PC-9 (cell line): ENCODE results near the gene NEK7.

ENCODE experiments used
- EZH2 ChIP-seq: fragments of 200-600 bp; sonication (generic); IDR thresholded peaks from 2 replicates; pipeline ENCODE4 v1.8.0; 2017; ENCODE audit warnings: antibody characterized with exemption, low read depth
- TF ChIP-seq, protein P1 (sequence below): fragments of 200-600 bp; sonication (generic); conservative IDR thresholded peaks from 2 replicates; pipeline ENCODE4 v1.6.1; 2017; ENCODE audit warnings: mixed run types, antibody characterized with exemption, mild to moderate bottlenecking, moderate library complexity

DNA sequence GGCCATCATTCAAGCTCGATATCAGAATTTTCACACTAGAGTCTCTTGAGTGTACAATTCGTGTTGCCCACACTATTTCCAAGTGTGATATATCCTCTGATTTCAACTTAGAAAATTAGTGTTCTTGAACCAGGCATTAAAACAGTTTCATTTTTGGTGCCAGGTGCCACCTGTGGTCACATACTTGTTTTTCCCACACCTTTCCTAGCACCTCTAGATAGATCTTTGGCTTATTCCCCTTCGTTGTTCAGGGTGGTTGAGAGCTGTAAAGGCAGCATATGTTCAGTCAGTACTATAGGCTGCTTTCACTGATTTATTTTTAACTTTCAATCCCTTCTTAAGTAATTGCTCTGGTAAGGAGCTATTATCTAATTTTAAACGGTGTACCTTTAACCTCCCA lies 131.1 kb downstream of the NEK7 start:
- TF ChIP-seq, protein P1, sequence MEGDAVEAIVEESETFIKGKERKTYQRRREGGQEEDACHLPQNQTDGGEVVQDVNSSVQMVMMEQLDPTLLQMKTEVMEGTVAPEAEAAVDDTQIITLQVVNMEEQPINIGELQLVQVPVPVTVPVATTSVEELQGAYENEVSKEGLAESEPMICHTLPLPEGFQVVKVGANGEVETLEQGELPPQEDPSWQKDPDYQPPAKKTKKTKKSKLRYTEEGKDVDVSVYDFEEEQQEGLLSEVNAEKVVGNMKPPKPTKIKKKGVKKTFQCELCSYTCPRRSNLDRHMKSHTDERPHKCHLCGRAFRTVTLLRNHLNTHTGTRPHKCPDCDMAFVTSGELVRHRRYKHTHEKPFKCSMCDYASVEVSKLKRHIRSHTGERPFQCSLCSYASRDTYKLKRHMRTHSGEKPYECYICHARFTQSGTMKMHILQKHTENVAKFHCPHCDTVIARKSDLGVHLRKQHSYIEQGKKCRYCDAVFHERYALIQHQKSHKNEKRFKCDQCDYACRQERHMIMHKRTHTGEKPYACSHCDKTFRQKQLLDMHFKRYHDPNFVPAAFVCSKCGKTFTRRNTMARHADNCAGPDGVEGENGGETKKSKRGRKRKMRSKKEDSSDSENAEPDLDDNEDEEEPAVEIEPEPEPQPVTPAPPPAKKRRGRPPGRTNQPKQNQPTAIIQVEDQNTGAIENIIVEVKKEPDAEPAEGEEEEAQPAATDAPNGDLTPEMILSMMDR: no peak
- no peak for TF ChIP-seq EZH2
